HT-29 (cell line): ENCODE data around the gene RARB. TPM values are rescaled to one million over a fixed set of nuclear protein-coding genes. Genes with fewer than 3 reads are reported as not detected.

Source experiments
- DNase-seq: peaks from one replicate; pipeline ENCODE4 v3.0.0-alpha.2; 2015; ENCODE audit warnings: low spot score
- total RNA-seq: library from RNA; depleted of rRNA; stranded (reverse); fragments of >200 nt; shearing (Covaris generic); gene quantifications from 2 replicates; pipeline ENCODE4 v1.2.3, GENCODE V29; 2014

RARB gene
- total RNA-seq, 1 experiment from 2014 or later, result not detected

GRCh38 chr3:25552251-25552650 lies 124.2 kb downstream of the RARB start:
- DNase-seq, result no peak

- no peak for DNase-seq
These were observed 126.3 kb downstream of the RARB start for GRCh38 chr3:25554376-25554775.

- DNase-seq, result no peak
These were observed 127.8 kb downstream of the RARB start for GRCh38 chr3:25555695-25556437.

GRCh38 chr3:25556447-25556846 lies 128.4 kb downstream of the RARB start:
- no peak for DNase-seq

GRCh38 chr3:25557694-25558093 lies 129.6 kb downstream of the RARB start:
- no peak for DNase-seq

GRCh38 chr3:25558121-25558520 lies 130.1 kb downstream of the RARB start:
- no peak for DNase-seq

- DNase-seq, result no peak
These were observed 130.7 kb downstream of the RARB start for GRCh38 chr3:25558796-25559195.

GRCh38 chr3:25563601-25564000 lies 135.5 kb downstream of the RARB start:
- no peak for DNase-seq

GRCh38 chr3:25564075-25564474 lies 136.0 kb downstream of the RARB start:
- DNase-seq, result no peak

GRCh38 chr3:25565807-25566206 lies 137.7 kb downstream of the RARB start:
- no peak for DNase-seq

GRCh38 chr3:25566358-25566920 lies 138.4 kb downstream of the RARB start:
- no peak for DNase-seq

GRCh38 chr3:25567388-25567787 lies 139.3 kb downstream of the RARB start:
- DNase-seq, result no peak

- no peak for DNase-seq
These were observed 139.9 kb downstream of the RARB start for GRCh38 chr3:25567806-25568524.

GRCh38 chr3:25568525-25569078 lies 140.5 kb downstream of the RARB start:
- DNase-seq, result no peak

- no peak for DNase-seq
These were observed 143.2 kb downstream of the RARB start for GRCh38 chr3:25571285-25571684.

- DNase-seq, result no peak
These were observed 144.3 kb downstream of the RARB start for GRCh38 chr3:25572336-25572735.

GRCh38 chr3:25572919-25573385 lies 144.9 kb downstream of the RARB start:
- no peak for DNase-seq

GRCh38 chr3:25573386-25574171 lies 145.5 kb downstream of the RARB start:
- DNase-seq, result no peak

- no peak for DNase-seq
These were observed 146.2 kb downstream of the RARB start for GRCh38 chr3:25574172-25574765.

- DNase-seq, result no peak
These were observed 146.9 kb downstream of the RARB start for GRCh38 chr3:25575001-25575400.

GRCh38 chr3:25576146-25576545 lies 148.1 kb downstream of the RARB start:
- DNase-seq, result no peak
